Adipose tissue (tissue), 3 donors: ENCODE data around the gene TMEM42. TPM values are rescaled to one million over a fixed set of nuclear protein-coding genes. Genes with fewer than 3 reads are reported as not detected.
"Not testable (repeated sequence)": the region's sequence is repeated elsewhere in the genome, so short reads cannot be mapped to it uniquely, and the experiment has no call there.

Source experiments
- H3K27ac ChIP-seq: one replicate; pipeline ENCODE4 v1.5.1; 2013; ENCODE audit warnings: low read depth, low read length
- WGBS, 3 donors: extraction: QIAGEN DNeasy Blood & Tissue Kit; methylation state at CpG; one replicate each; pipeline ENCODE4 v1.1.7; 2013; 5-methylcytosine and 5-hydroxymethylcytosine counted together
- polyA plus RNA-seq, 3 donors: library from polyadenylated mRNA; stranded (reverse); fragments of 200-250 nt; gene quantifications; one replicate each; pipeline ENCODE4 v1.2.3, GENCODE V29; 2013
- donor health status: healthy with polysubstance abuse.
- donor health status: Bipolar disorder and iron deficiency.
- donor health status: healthy.

The TMEM42 gene
- polyA plus RNA-seq, result 10 to 100 TPM; 10.5 to 19.2 (median 12.9) TPM

GRCh38 chr3:44861412-44862225, at the start of gene TMEM42:
Gene TMEM42 (plus strand): TSS chr3:44861912. CDS start chr3:44861925, 13 bp downstream.
- peak within 1 kb of the TSS; percentile 12 for H3K27ac ChIP-seq
- WGBS, 3 donors, result 1 to 2% (median 2%) methylated on average over 65 to 90 of the region's 91 CpGs

DNA sequence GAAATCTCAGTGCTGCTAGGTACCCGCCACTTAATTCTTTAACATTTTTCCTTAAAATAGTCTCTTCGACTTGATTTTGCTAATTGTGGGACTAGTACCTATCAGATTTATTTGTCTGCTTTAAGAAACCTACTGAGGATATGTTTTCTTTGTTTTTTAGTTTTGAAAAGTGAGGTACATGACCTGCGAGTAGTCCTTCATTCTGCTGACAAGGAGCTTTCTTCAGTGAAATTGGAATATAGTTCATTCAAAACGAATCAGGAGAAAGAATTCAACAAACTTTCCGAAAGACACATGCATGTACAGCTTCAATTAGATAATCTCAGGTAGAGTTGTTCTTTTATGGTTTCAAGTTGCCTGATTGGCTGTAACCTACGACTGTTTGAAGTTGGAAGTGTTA, 47.0 kb upstream of the TMEM42 start:
- 93 to 95% (median 94%) methylated on average over 6 of the region's 6 CpGs for WGBS, 3 donors
- no peak overlapping the region for H3K27ac ChIP-seq

DNA sequence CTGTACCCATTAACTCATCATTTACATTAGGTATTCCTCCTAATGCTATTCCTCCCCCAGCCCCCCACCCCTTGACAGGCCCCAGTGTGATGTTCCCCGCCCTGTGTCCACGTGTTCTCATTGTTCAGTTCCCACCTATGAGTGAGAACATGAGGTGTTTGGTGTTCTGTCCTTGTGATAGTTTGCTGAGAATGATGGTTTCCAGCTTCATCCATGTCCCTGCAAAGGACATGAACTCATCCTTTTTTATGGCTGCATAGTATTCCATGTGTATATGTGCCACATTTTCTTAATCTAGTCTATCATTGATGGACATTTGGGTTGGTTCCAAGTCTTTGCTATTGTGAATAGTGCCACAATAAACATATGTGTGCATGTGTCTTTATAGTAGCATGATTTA, 45.4 kb upstream of the TMEM42 start:
- not testable (repeated sequence) for H3K27ac ChIP-seq
- WGBS, 3 donors, result 98 to 100% (median 100%) methylated on average over 2 of the region's 2 CpGs

- 96 to 98% (median 97%) methylated on average over 21 to 34 of the region's 34 CpGs for WGBS, 3 donors
- not testable (repeated sequence) for H3K27ac ChIP-seq
Measured at GRCh38 chr3:44821206-44821605, 40.5 kb upstream of the TMEM42 start.

DNA sequence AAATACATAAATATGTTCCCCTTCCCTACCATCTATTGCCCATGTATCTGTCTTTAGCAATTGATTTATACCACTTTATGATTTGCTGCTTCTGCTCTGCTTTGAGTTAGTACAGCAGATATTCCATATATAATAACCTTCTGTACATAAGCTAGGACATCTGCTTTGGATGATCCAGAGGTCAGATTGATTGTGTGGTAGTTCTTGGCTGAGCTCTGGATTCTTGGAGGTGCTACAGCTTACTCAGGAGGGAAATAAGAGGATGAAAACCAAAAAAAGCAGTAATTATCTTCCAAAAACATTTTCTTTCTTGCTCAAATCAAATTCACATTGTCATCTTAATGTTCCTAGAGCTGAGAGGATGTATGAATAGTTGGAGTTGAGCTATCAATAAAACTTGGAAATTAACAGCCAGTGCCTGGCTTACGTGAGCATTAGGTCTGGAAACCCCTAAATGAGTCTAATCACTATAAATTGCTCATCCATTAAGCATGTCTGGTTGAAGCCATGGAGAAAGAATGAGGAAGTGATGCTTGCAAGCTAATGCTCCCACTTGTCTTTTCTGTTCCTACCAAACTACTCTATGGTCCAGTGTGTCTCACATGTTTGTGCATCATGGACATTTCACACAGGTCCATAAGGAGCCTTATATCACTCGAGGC, 36.3 kb upstream of the TMEM42 start:
- WGBS, 3 donors, result 76 to 92% (median 84%) methylated on average over 2 of the region's 2 CpGs
- no peak overlapping the region for H3K27ac ChIP-seq

DNA sequence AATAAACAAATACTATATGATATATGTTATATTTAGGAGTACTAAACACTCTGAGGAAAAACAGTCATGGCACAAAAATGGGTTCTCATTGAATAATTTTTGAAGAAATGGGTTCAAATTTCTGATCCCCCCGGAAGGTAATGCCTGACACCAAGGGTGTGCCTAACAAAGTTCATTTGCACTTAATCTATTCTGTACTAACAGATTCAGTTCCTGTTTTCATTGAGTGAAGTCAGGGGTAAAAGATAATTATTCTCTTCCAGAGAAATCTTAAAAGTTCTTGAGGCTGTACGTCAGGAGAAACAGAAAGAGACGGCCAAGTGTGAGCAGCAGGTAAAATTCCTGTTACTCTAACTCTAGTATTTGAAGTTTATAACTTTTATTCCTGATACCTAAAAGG, 34.5 kb upstream of the TMEM42 start:
- WGBS, 3 donors, result 94 to 95% (median 95%) methylated on average over 3 of the region's 3 CpGs
- H3K27ac ChIP-seq, result no peak overlapping the region

GRCh38 chr3:44831232-44831631, 30.5 kb upstream of the TMEM42 start:
- 87 to 96% (median 96%) methylated on average over 5 of the region's 5 CpGs for WGBS, 3 donors
- no peak overlapping the region for H3K27ac ChIP-seq

DNA sequence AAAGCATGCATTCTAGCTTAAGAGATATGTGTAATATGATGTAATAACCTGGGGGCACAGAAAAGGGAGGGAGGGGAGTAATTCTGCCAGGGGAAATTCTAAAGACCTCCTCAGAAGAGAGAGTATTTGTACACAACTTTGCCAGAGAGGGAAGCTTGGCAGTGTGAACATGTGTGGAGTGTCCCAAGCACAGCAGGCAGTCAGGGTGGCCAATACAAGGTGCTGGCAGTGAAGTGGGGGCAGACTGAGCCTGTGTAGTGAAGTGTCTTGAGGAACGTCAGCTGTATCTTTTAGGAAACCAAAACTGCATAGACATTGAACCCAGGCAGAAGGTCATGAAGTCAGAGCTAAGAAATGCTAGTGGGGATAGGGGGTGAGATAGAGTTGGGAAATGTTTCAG, 29.7 kb upstream of the TMEM42 start:
- H3K27ac ChIP-seq, result no peak overlapping the region
- WGBS, 3 donors, result 92 to 96% (median 93%) methylated on average over 1 of the region's 1 CpG

DNA sequence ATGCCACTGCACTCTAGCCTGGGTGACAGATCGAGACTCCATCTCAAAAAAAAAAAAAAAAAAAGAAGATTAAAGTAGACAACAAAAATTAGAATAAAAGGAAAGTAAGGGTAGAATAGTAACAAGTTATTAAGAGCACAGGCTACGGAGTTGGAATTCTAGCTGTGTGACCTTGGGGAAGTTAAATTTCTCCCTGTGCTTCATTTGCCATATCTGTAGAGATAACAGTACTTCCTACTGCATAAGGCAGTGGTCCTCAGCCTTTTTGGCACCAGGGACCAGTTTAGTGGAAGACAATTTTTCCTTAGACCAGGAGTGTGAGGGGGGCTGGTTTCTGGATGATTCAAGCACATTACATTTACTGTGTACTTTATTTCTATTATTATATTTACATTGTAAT, 28.7 kb upstream of the TMEM42 start:
- 72 to 100% (median 77%) methylated on average over 2 of the region's 2 CpGs for WGBS, 3 donors
- H3K27ac ChIP-seq, result no peak overlapping the region

GRCh38 chr3:44833394-44833793, 28.3 kb upstream of the TMEM42 start:
- H3K27ac ChIP-seq, result no peak overlapping the region
- WGBS, 3 donors, result 55 to 92% (median 89%) methylated on average over 7 of the region's 7 CpGs

DNA sequence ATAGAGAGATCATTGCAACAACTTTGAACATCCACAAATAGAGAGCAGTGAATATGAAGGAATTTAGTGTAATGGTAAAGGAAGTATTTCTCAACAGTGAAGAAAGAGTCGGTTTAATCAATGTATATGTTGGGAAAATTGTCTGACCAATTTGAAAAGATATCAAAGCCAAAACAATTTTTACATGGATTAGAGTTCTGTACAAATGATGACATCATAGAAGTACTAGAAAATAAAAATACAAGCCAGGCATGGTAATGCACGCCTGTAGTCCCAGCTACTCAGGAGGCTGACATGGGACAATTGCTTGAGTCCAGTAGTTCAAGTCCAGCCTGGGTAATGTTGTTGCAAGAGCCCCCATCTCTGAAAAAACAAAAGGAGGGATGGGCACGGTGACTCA, 26.0 kb upstream of the TMEM42 start:
- 93 to 99% (median 96%) methylated on average over 3 of the region's 3 CpGs for WGBS, 3 donors
- no peak overlapping the region for H3K27ac ChIP-seq

DNA sequence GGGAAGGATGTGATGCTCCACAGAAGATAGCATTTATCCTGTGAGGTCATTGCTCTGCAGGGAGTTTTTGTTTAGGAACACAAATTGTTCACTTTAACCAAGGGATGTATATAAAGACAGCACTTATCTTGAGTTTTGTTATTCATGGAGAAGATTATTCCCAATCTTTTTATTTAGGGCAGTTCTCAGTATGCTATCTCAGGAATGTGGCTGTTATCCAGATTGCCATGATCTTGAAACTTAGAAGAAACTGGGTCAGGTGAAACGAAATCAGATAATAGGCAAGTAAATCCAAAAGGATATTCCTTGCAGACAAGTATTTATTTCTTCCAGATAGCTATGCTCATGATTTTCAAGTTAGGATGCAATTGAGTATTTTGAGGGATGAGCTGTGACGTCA, 19.3 kb upstream of the TMEM42 start:
- no peak overlapping the region for H3K27ac ChIP-seq
- 86 to 88% (median 87%) methylated on average over 2 of the region's 2 CpGs for WGBS, 3 donors

DNA sequence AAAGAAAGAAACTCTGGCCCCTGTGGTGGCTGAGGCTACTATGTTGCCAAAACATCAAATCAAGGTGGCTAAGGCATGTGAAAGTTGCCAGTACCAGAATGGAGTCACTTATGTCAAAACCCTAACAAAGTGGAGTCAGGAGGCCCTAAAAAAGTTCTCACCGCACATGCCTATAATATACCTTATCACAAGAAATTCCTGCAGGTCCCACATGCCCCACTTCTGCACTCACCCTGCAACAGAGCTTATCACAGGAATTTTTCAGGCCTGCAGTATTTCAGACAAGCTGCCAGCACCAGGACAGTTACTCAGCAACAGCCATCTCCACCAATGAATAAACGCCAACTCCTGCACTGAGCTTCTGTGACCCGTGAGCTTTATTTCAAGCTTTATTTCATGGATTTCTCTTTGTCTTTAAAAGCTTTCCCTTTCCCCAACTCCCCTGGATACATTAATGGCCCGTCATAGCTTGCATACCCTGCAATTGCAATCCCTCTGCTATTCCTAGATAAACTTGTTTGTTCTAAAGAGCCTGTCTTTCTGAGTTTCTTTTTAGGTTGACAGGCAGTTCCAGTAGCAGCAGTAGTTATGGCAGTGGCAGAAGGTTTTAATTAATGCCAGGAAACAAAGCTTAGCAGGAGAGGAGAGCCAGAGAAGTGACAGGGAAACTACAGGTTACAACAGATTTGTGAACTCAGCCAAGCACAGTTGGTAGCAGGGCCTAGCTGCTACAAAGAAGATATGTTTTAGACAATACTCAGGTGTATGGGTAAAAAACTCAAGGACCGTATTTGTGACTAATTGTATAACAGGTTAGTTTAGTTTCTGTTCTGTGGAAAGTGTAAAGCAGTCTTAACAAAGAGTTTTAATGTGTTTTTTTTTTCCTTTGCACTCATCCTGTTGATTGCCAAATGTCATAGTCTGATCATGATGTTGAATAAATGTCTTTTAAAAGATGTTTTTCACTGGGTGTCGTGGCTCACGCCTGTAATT, 15.9 kb upstream of the TMEM42 start:
- H3K27ac ChIP-seq, result no peak overlapping the region
- WGBS, 3 donors, result 40 to 74% (median 69%) methylated on average over 7 of the region's 7 CpGs

DNA sequence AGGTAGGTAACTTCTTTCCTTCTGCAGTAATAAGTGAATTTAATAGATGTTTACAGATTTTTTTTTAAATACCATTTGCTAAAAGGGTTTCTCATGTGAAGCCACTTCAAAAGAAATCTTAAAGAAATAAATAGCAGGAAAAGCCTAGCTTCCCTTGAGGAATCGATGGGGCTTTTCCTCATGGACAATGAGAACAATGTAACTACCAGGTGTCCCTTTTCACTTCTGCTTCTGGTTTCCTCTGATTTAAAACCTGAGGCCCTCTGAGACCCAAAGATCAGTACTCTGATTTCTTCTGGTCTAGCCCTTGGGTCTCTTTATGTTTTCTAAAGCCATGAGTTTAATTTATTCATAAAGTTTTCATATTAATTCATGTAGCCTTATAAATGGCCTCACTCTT, 13.1 kb upstream of the TMEM42 start:
- 57 to 84% (median 72%) methylated on average over 1 of the region's 1 CpG for WGBS, 3 donors
- no peak overlapping the region for H3K27ac ChIP-seq

DNA sequence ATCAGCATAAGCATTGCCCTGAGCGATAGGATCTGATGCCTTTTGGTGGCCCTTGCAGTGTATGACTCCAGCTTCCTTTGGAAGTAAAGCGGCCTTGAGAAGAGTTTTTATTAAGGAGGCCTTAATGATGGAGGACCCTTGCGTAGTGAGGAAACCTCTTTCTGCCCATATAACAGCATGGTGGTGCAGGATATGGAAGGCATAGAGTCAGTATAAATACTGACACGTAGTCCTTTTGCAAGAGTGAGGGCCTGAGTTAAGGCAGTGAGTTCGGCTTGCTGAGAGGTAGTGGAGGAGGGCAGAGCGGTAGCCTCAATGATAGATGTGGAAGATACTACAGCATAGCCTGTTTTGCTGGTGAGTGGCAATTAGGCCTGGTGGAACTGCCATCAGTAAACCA, 5.0 kb upstream of the TMEM42 start:
- 98 to 100% (median 99%) methylated on average over 6 of the region's 6 CpGs for WGBS, 3 donors
- not testable (repeated sequence) for H3K27ac ChIP-seq

GRCh38 chr3:44860117-44860516, 1.6 kb upstream of the TMEM42 start:
- no peak overlapping the region for H3K27ac ChIP-seq
- WGBS, 3 donors, result 94 to 97% (median 97%) methylated on average over 4 of the region's 4 CpGs

- 2 to 3% (median 2%) methylated on average over 15 to 25 of the region's 25 CpGs for WGBS, 3 donors
- peak overlapping the region; percentile 12 for H3K27ac ChIP-seq
Measured at GRCh38 chr3:44862226-44862637, 520 bp downstream of the TMEM42 start.

DNA sequence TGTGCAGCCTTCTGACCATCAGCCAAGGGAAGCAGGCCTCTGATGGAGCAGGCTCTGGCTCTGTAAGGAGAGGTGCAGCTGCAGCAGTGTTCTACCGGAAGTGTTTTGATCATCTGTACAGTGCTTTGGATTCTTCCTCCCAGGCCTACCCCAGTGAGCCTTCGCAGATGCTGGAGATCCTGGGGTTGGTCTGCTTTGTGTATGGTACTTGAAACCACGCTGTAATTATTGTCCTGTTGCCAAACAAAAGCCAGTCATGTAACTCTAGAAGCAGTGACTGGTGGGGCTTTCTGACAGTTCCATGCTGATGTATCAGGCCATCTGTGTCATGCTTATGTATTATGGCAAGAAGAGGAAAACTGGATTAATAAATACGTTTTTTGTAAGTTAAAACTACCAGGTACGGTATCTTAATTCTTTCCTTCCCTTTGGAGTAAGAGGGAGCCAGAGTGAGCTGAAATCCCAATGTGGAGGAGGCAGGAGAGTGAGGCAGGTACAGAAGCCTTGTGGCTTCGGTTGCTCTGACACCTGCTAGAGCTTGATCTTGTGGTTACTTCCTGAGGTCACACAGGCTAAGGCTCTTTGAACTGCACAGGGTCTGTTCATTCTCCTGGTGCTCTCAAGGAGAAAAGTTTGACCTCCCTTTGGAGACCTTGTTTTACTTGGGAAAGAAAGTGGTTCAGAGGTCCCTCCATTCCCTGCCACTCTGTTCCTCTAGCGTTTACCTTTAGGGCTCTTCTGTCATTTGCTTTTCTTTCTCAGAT, 3.7 kb downstream of the TMEM42 start:
- WGBS, 3 donors, result 88 to 90% (median 90%) methylated on average over 7 of the region's 7 CpGs
- no peak overlapping the region for H3K27ac ChIP-seq
